Liver (tissue), 9 donors: ENCODE results near the gene ABLIM3. TPM values are rescaled to one million over a fixed set of nuclear protein-coding genes. Genes with fewer than 3 reads are reported as not detected.
A peak's percentile ranks its signal among the peaks of the same experiment; 100 is the strongest.

Experiments
- DNase-seq: peaks from one replicate; pipeline ENCODE4 v3.0.0-alpha.2; 2017; ENCODE audit warnings: low spot score
- H3K27ac ChIP-seq, 2 donors: one replicate each; pipeline ENCODE4 v1.7.0; 2013; ENCODE audit warnings: inconsistent platforms in 2 of 2, low read length in 2 of 2, control low read depth in 1 of 2, low read depth in 1 of 2, mild to moderate bottlenecking in 1 of 2
- H3K27me3 ChIP-seq, 4 donors: one replicate each; pipeline versions ENCODE4 v1.6.1 to v1.7.0; 2013; ENCODE audit warnings: low read length in 3 of 4, inconsistent platforms in 1 of 4, mild to moderate bottlenecking in 1 of 4, moderate library complexity in 1 of 4; ENCODE audit not compliant: control insufficient read depth in 4 of 4, insufficient read depth in 4 of 4
- H3K36me3 ChIP-seq, 4 donors: one replicate each; pipeline versions ENCODE4 v1.6.1 to v1.7.0; 2013; ENCODE audit warnings: low read length in 3 of 4, mild to moderate bottlenecking in 3 of 4, low read depth in 1 of 4, moderate library complexity in 1 of 4; ENCODE audit not compliant: control insufficient read depth in 4 of 4, insufficient read depth in 3 of 4
- H3K4me1 ChIP-seq, 4 donors: one replicate each; pipeline versions ENCODE4 v1.6.1 to v1.7.0; 2013; ENCODE audit warnings: low read length in 3 of 4, mild to moderate bottlenecking in 3 of 4, moderate library complexity in 1 of 4; ENCODE audit not compliant: control insufficient read depth in 4 of 4, insufficient read depth in 4 of 4
- H3K4me3 ChIP-seq, 3 donors: one replicate each; pipeline versions ENCODE4 v1.6.1 to v1.7.0; 2013; ENCODE audit warnings: low read length in 3 of 3, control low read depth in 1 of 3, low read depth in 1 of 3, mild to moderate bottlenecking in 1 of 3
- H3K9ac ChIP-seq, 2 donors: one replicate each; pipeline ENCODE4 v1.7.0; 2013; ENCODE audit warnings: low read length in 2 of 2, mild to moderate bottlenecking in 2 of 2, moderate library complexity in 2 of 2, control low read depth in 1 of 2, low read depth in 1 of 2
- H3K9me3 ChIP-seq, 4 donors: one replicate each; pipeline versions ENCODE4 v1.6.1 to v1.7.0; 2013; ENCODE audit warnings: low read length in 3 of 4; ENCODE audit not compliant: control insufficient read depth in 4 of 4
- EGR1 ChIP-seq, 2 donors: IDR thresholded peaks; 2 replicates each; pipeline ENCODE4 v1.6.1; 2016 to 2018; ENCODE audit warnings: antibody characterized with exemption in 2 of 2, low read depth in 2 of 2
- FOXA1 ChIP-seq: IDR thresholded peaks from 2 replicates; pipeline ENCODE4 v1.6.1; 2016; ENCODE audit warnings: antibody characterized with exemption
- FOXA2 ChIP-seq: IDR thresholded peaks from 2 replicates; pipeline ENCODE4 v1.6.1; 2016; ENCODE audit warnings: antibody characterized with exemption
- GABPA ChIP-seq, 2 donors: IDR thresholded peaks in 1 of 2; conservative IDR thresholded peaks in 1 of 2; 2 replicates each; pipeline ENCODE4 v1.6.1; 2016; ENCODE audit warnings: antibody characterized with exemption in 2 of 2, mild to moderate bottlenecking in 1 of 2, moderate library complexity in 1 of 2
- HNF4A ChIP-seq, 2 donors: conservative IDR thresholded peaks; 2 replicates each; pipeline ENCODE4 v1.6.1; 2016; ENCODE audit warnings: antibody characterized with exemption in 2 of 2, mild to moderate bottlenecking in 2 of 2
- HNF4G ChIP-seq: IDR thresholded peaks from 2 replicates; pipeline ENCODE4 v1.6.1; 2016; ENCODE audit warnings: antibody characterized with exemption
- JUND ChIP-seq, 2 donors: IDR thresholded peaks; 2 replicates each; pipeline ENCODE4 v1.6.1; 2016; ENCODE audit warnings: antibody characterized with exemption in 2 of 2
- NR2F2 ChIP-seq: IDR thresholded peaks from 2 replicates; pipeline ENCODE4 v1.6.1; 2016; ENCODE audit warnings: antibody characterized with exemption
- RAD21 ChIP-seq, 2 donors: IDR thresholded peaks; 2 replicates each; pipeline ENCODE4 v1.6.1; 2016; ENCODE audit warnings: antibody characterized with exemption in 2 of 2, mild to moderate bottlenecking in 2 of 2
- RXRA ChIP-seq, 2 donors: IDR thresholded peaks; 2 replicates each; pipeline ENCODE4 v1.6.1; 2017 to 2018; ENCODE audit warnings: antibody characterized with exemption in 2 of 2, mild to moderate bottlenecking in 1 of 2
- SP1 ChIP-seq: IDR thresholded peaks from 2 replicates; pipeline ENCODE4 v1.6.1; 2018; ENCODE audit warnings: antibody characterized with exemption, mild to moderate bottlenecking
- TAF1 ChIP-seq: conservative IDR thresholded peaks from 2 replicates; pipeline ENCODE4 v1.6.1; 2016; ENCODE audit warnings: antibody characterized with exemption, mild to moderate bottlenecking
- YY1 ChIP-seq: IDR thresholded peaks from 2 replicates; pipeline ENCODE4 v1.6.1; 2016; ENCODE audit warnings: antibody characterized with exemption, mild to moderate bottlenecking
- WGBS: extraction: QIAGEN DNeasy Blood & Tissue Kit; methylation state at CpG from one replicate; pipeline ENCODE4 v1.1.7; 2013; 5-methylcytosine and 5-hydroxymethylcytosine counted together
- polyA plus RNA-seq, 2 donors: library from polyadenylated mRNA; stranded (reverse) in 1 of 2; unstranded in 1 of 2; fragments of 200-250 nt in 1 of 2; fragments of >200 nt in 1 of 2; fragmentation: Nextera tagmentation in 1 of 2; extraction: Ambion mirVana in 1 of 2; gene quantifications; one replicate each; pipeline versions ENCODE4 v1.2.1 to v1.2.3, GENCODE V29; 2013 to 2015
- total RNA-seq, 2 donors: library from RNA; depleted of rRNA; stranded (reverse); fragments of >200 nt; gene quantifications; one replicate each; pipeline ENCODE4 v1.2.3, GENCODE V29; 2014
- TF ChIP-seq, protein P1 (sequence below): IDR thresholded peaks from 2 replicates; pipeline ENCODE4 v1.6.1; 2016; ENCODE audit warnings: antibody characterized with exemption
- TF ChIP-seq, protein P2 (sequence below): fragments of 150-350 bp; IDR thresholded peaks from 2 replicates; pipeline ENCODE4 v1.5.1; 2017; ENCODE audit warnings: improper control_type of control experiment, low read depth, low read length; ENCODE audit not compliant: missing input control
- donor health status: healthy.
- donor health status: healthy.
- donor health status: healthy.
- donor health status: healthy.
- donor health status: healthy.

The ABLIM3 gene
- total and polyA plus RNA-seq, 4 donors, result 6.8 to 131 (median 43.1) TPM

DNA sequence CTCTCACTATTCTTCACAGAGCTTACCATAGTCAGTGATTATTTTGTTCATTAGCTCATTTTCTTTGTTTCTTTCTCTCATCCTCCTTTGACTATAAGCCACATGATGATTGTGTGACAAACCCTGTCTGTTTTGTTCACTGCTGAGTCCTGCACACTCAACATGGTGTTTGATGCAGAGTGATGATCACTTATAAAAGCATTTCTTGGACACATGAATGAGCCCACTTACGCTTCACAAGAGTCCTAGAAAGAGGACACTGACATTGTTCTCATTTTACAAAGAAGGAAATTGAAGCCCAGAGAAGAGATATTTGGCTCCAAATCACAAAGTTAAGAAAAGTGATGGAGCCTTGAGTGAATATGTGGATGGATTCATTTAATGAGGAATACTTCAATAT is 13.4 kb downstream of the ABLIM3 start:
- peak overlapping the region; percentile 89 to 96 for H3K27ac ChIP-seq
- no peaks in the 10 kb centered on the region for H3K27me3 ChIP-seq
- H3K9me3 ChIP-seq, result no peaks in the 10 kb centered on the region
- H3K9ac ChIP-seq, result peak overlapping the region in 1 of 2 donors; percentile 95
- peaks cover 27 to 81% (median 44%) of the 10 kb centered on the region in 4 donors for H3K4me1 ChIP-seq
- no peak overlapping the region for H3K4me3 ChIP-seq
- no peak for DNase-seq
- TF ChIP-seq GABPA (IDR thresholded peaks at IDR 0.05 in 1 of 2, conservative IDR thresholded peaks at IDR 0.05 in 1 of 2) (no peak), HNF4G (no peak), YY1 (no peak), HNF4A (conservative IDR thresholded peaks at IDR 0.05) (no peak), RAD21 (IDR thresholded peaks at IDR 0.05) (no peak), EGR1 (IDR thresholded peaks at IDR 0.05; ENCODE audit: low read depth in 2 of 2) (no peak), JUND (IDR thresholded peaks at IDR 0.05) (no peak), FOXA2 (no peak), SP1 (no peak), NR2F2 (no peak)
- TF ChIP-seq, protein P1, sequence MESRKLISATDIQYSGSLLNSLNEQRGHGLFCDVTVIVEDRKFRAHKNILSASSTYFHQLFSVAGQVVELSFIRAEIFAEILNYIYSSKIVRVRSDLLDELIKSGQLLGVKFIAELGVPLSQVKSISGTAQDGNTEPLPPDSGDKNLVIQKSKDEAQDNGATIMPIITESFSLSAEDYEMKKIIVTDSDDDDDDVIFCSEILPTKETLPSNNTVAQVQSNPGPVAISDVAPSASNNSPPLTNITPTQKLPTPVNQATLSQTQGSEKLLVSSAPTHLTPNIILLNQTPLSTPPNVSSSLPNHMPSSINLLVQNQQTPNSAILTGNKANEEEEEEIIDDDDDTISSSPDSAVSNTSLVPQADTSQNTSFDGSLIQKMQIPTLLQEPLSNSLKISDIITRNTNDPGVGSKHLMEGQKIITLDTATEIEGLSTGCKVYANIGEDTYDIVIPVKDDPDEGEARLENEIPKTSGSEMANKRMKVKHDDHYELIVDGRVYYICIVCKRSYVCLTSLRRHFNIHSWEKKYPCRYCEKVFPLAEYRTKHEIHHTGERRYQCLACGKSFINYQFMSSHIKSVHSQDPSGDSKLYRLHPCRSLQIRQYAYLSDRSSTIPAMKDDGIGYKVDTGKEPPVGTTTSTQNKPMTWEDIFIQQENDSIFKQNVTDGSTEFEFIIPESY, result no peak
- TF ChIP-seq, protein P2, sequence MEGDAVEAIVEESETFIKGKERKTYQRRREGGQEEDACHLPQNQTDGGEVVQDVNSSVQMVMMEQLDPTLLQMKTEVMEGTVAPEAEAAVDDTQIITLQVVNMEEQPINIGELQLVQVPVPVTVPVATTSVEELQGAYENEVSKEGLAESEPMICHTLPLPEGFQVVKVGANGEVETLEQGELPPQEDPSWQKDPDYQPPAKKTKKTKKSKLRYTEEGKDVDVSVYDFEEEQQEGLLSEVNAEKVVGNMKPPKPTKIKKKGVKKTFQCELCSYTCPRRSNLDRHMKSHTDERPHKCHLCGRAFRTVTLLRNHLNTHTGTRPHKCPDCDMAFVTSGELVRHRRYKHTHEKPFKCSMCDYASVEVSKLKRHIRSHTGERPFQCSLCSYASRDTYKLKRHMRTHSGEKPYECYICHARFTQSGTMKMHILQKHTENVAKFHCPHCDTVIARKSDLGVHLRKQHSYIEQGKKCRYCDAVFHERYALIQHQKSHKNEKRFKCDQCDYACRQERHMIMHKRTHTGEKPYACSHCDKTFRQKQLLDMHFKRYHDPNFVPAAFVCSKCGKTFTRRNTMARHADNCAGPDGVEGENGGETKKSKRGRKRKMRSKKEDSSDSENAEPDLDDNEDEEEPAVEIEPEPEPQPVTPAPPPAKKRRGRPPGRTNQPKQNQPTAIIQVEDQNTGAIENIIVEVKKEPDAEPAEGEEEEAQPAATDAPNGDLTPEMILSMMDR, result no peak
- 92% methylated on average over 1 of the region's 1 CpG for WGBS
- no peaks in the 10 kb centered on the region for H3K36me3 ChIP-seq

DNA sequence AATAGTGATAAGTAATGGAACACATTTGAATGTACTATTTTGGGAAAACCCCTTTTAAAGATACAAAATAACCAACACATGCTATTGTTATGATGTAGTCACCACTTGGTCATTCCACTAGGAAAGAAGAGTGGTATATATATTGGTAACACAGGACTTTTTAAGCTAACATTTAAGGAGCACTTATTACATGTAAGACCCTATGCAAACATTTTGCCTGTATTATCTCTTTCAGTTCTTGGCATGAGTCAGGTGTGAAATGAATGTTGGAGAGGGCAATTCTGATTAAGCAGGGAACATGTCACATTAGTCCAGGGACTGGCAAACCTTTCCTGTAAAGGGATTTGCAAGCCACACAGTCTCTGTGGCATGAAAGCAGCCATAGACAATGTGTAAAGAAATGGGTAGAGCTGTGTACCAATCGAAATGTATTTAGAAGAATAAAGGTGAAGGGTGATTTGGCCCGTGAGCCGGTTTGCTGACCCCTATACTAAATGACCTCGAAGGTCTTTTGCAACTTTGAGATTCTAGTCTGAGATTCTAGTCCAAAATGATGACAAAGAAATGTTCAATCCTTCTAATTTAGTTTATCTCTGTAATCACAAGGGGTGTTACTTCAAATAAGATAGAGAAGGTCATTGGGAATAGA is 15.3 kb downstream of the ABLIM3 start:
- H3K27ac ChIP-seq, result peak overlapping the region; percentile 89 to 96
- H3K4me1 ChIP-seq, result peaks cover 25 to 71% (median 47%) of the 10 kb centered on the region in 4 donors
- peak overlapping the region in 1 of 2 donors; percentile 54 for H3K9ac ChIP-seq
- no peaks in the 10 kb centered on the region for H3K9me3 ChIP-seq
- H3K4me3 ChIP-seq, result no peak overlapping the region
- no peaks in the 10 kb centered on the region for H3K36me3 ChIP-seq
- peak; percentile 55 for TF ChIP-seq SP1
- peak; percentile 24 to 35 for TF ChIP-seq HNF4A (conservative IDR thresholded peaks at IDR 0.05)
- TF ChIP-seq JUND (IDR thresholded peaks at IDR 0.05), result no peak
- TF ChIP-seq FOXA1, result no peak
- TF ChIP-seq RXRA (IDR thresholded peaks at IDR 0.05), result peak; percentile 47 to 68
- WGBS, result 36% methylated on average over 4 of the region's 4 CpGs
- no peaks in the 10 kb centered on the region for H3K27me3 ChIP-seq
- no peak for DNase-seq

DNA sequence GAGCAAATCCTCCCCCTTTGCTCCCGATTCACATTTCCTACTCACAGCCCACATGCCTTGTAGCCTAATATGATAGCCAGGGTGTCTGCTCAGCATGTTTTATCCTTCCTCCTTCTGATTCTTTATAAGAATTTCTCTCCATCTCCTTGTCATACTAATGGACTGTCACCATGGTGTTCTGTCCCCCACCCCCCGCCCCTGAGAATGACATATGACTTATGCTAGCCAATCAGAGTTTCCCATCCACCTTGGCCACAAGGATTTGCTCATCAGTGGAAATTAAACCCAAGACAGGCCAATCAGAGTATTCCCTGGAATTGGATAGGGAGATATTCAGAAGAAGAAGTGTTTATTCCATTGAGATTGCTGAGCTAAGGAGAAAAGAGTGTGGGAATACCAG is 16.0 kb downstream of the ABLIM3 start:
- peaks cover 25 to 76% (median 46%) of the 10 kb centered on the region in 4 donors for H3K4me1 ChIP-seq

More for the DNA sequence above, 16.0 kb downstream of the ABLIM3 start:
- Histone ChIP-seq H3K9me3 (no peaks in the 10 kb centered on the region), H3K9ac (peak overlapping the region in 1 of 2 donors; percentile 10), H3K27me3 (no peaks in the 10 kb centered on the region), H3K4me3 (no peak overlapping the region), H3K36me3 (no peaks in the 10 kb centered on the region), H3K27ac (peak overlapping the region; percentile 89 to 96)
- TF ChIP-seq GABPA (IDR thresholded peaks at IDR 0.05 in 1 of 2, conservative IDR thresholded peaks at IDR 0.05 in 1 of 2) (no peak), FOXA1 (no peak), EGR1 (IDR thresholded peaks at IDR 0.05; ENCODE audit: low read depth in 2 of 2) (no peak), RAD21 (IDR thresholded peaks at IDR 0.05) (no peak), NR2F2 (no peak), SP1 (no peak), HNF4G (no peak), TAF1 (no peak)
- TF ChIP-seq, protein P2, result no peak
- WGBS, result 82% methylated on average over 2 of the region's 2 CpGs
- DNase-seq, result no peak
